ENCODE results near the gene VPS13C.

VPS13C gene

GRCh38 chr15:61820951-61821350 lies 239.3 kb downstream of the VPS13C start:
- no peak for DNase-seq
- no peaks in the 10 kb centered on the region for H3K9me3 Mint-ChIP-seq
- no peak overlapping the region for H3K27ac Mint-ChIP-seq
- peaks cover 32 to 79% of the 10 kb centered on the region in 2 donors for H3K27me3 Mint-ChIP-seq
- no peak overlapping the region for H3K4me3 Mint-ChIP-seq
- H3K4me1 Mint-ChIP-seq (ENCODE audit: low read depth in 2 of 2), result no peaks in the 10 kb centered on the region
- H3K36me3 Mint-ChIP-seq (ENCODE audit: insufficient read depth), result peaks cover 3% of the 10 kb centered on the region
- no peak for ATAC-seq (replicated peaks)

- Mint-ChIP-seq H3K9me3 (no peaks in the 10 kb centered on the region), H3K4me1 (ENCODE audit: low read depth in 2 of 2) (no peaks in the 10 kb centered on the region), H3K4me3 (no peak overlapping the region), H3K27me3 (peaks cover 36 to 79% of the 10 kb centered on the region in 2 donors), H3K36me3 (ENCODE audit: insufficient read depth) (peaks cover 3% of the 10 kb centered on the region), H3K27ac (no peak overlapping the region)
- no peak for DNase-seq
- ATAC-seq (replicated peaks), result no peak
Observed at GRCh38 chr15:61820212-61820611, 240.0 kb downstream of the VPS13C start.

GRCh38 chr15:61819386-61819785 lies 240.9 kb downstream of the VPS13C start:
- Mint-ChIP-seq H3K27ac (no peak overlapping the region), H3K27me3 (peaks cover 36 to 79% of the 10 kb centered on the region in 2 donors), H3K9me3 (no peaks in the 10 kb centered on the region), H3K4me3 (no peak overlapping the region), H3K36me3 (ENCODE audit: insufficient read depth) (peaks cover 3% of the 10 kb centered on the region), H3K4me1 (ENCODE audit: low read depth in 2 of 2) (no peaks in the 10 kb centered on the region)
- no peak for DNase-seq
- no peak for ATAC-seq (replicated peaks)

GRCh38 chr15:61818801-61819200 lies 241.4 kb downstream of the VPS13C start:
- no peak overlapping the region for H3K27ac Mint-ChIP-seq
- H3K9me3 Mint-ChIP-seq, result no peaks in the 10 kb centered on the region
- H3K36me3 Mint-ChIP-seq (ENCODE audit: insufficient read depth), result peaks cover 3% of the 10 kb centered on the region
- DNase-seq, result no peak
- no peak overlapping the region for H3K4me3 Mint-ChIP-seq
- no peaks in the 10 kb centered on the region for H3K4me1 Mint-ChIP-seq (ENCODE audit: low read depth in 2 of 2)
- H3K27me3 Mint-ChIP-seq, result peaks cover 32 to 79% of the 10 kb centered on the region in 2 donors
- ATAC-seq (replicated peaks), result no peak

- H3K4me1 Mint-ChIP-seq (ENCODE audit: low read depth in 2 of 2), result no peaks in the 10 kb centered on the region
- no peak overlapping the region for H3K4me3 Mint-ChIP-seq
- no peak for ATAC-seq (replicated peaks)
- H3K36me3 Mint-ChIP-seq (ENCODE audit: insufficient read depth), result peaks cover 6% of the 10 kb centered on the region
- no peak for DNase-seq
- H3K27me3 Mint-ChIP-seq, result peaks cover 46 to 85% of the 10 kb centered on the region in 2 donors
- no peaks in the 10 kb centered on the region for H3K9me3 Mint-ChIP-seq
- H3K27ac Mint-ChIP-seq, result no peak overlapping the region
Observed at GRCh38 chr15:61816856-61817255, 243.4 kb downstream of the VPS13C start.

- no peak for ATAC-seq (replicated peaks)
- H3K9me3 Mint-ChIP-seq, result no peaks in the 10 kb centered on the region
Observed at GRCh38 chr15:61815356-61816083, 244.7 kb downstream of the VPS13C start.

GRCh38 chr15:61812476-61812875 lies 247.8 kb downstream of the VPS13C start:
- no peaks in the 10 kb centered on the region for H3K9me3 Mint-ChIP-seq
- no peak overlapping the region for H3K4me3 Mint-ChIP-seq
- ATAC-seq (replicated peaks) (no peak), DNase-seq (no peak)
- no peak overlapping the region for H3K27ac Mint-ChIP-seq
- peaks cover 2% of the 10 kb centered on the region for H3K36me3 Mint-ChIP-seq (ENCODE audit: insufficient read depth)
- H3K27me3 Mint-ChIP-seq, result peaks cover 48 to 75% of the 10 kb centered on the region in 2 donors
- H3K4me1 Mint-ChIP-seq (ENCODE audit: low read depth in 2 of 2), result no peaks in the 10 kb centered on the region

More at GRCh38 chr15:61815356-61816083, 244.7 kb downstream of the VPS13C start:
- H3K4me1 Mint-ChIP-seq (ENCODE audit: low read depth in 2 of 2), result no peaks in the 10 kb centered on the region
- H3K27ac Mint-ChIP-seq, result no peak overlapping the region
- H3K27me3 Mint-ChIP-seq, result peaks cover 40 to 74% of the 10 kb centered on the region in 2 donors
- no peak for DNase-seq
- no peak overlapping the region for H3K4me3 Mint-ChIP-seq
- peaks cover 6% of the 10 kb centered on the region for H3K36me3 Mint-ChIP-seq (ENCODE audit: insufficient read depth)

- H3K9me3 Mint-ChIP-seq, result no peaks in the 10 kb centered on the region
- no peak for DNase-seq
- H3K4me3 Mint-ChIP-seq, result no peak overlapping the region
- no peak for ATAC-seq (replicated peaks)
- no peak overlapping the region for H3K27ac Mint-ChIP-seq
- peaks cover 53 to 75% of the 10 kb centered on the region in 2 donors for H3K27me3 Mint-ChIP-seq
- H3K36me3 Mint-ChIP-seq (ENCODE audit: insufficient read depth), result peaks cover 2% of the 10 kb centered on the region
- H3K4me1 Mint-ChIP-seq (ENCODE audit: low read depth in 2 of 2), result no peaks in the 10 kb centered on the region
Observed at GRCh38 chr15:61811952-61812351, 248.3 kb downstream of the VPS13C start.

GRCh38 chr15:61809216-61809615 lies 251.0 kb downstream of the VPS13C start:
- H3K27ac Mint-ChIP-seq, result no peak overlapping the region
- no peak for ATAC-seq (replicated peaks)
- no peak overlapping the region for H3K4me3 Mint-ChIP-seq
- DNase-seq, result no peak
- H3K4me1 Mint-ChIP-seq (ENCODE audit: low read depth in 2 of 2), result no peaks in the 10 kb centered on the region
- peaks cover 2% of the 10 kb centered on the region for H3K36me3 Mint-ChIP-seq (ENCODE audit: insufficient read depth)
- H3K27me3 Mint-ChIP-seq, result peaks cover 46 to 50% of the 10 kb centered on the region in 2 donors
- no peaks in the 10 kb centered on the region for H3K9me3 Mint-ChIP-seq

- Mint-ChIP-seq H3K36me3 (ENCODE audit: insufficient read depth) (no peaks in the 10 kb centered on the region), H3K27me3 (peaks cover 32 to 33% of the 10 kb centered on the region in 2 donors), H3K4me1 (ENCODE audit: low read depth in 2 of 2) (no peaks in the 10 kb centered on the region), H3K9me3 (no peaks in the 10 kb centered on the region), H3K4me3 (no peak overlapping the region), H3K27ac (no peak overlapping the region)
- ATAC-seq (replicated peaks) (no peak), DNase-seq (no peak)
Observed at GRCh38 chr15:61807281-61807929, 252.8 kb downstream of the VPS13C start.

Data from effector memory CD8-positive, alpha-beta T cell (primary cell).